Loucy (cell line): Measurements from ENCODE around the gene TASP1.
A peak's percentile ranks its signal among the peaks of the same experiment; 100 is the strongest.

Source experiments
- H2AFZ ChIP-seq: fragments of 200-600 bp; sonication (generic); 2 replicates; pipeline ENCODE4 v1.6.0; 2016; ENCODE audit warnings: antibody characterized with exemption, mild to moderate bottlenecking, low read length, moderate library complexity
- H3F3A ChIP-seq: fragments of 200-600 bp; 2 replicates; pipeline ENCODE4 v1.6.0; 2016; ENCODE audit warnings: antibody characterized with exemption, low read depth, mild to moderate bottlenecking
- H3K27me3 ChIP-seq: fragments of 200-600 bp; sonication (generic); 2 replicates; pipeline ENCODE4 v1.6.1; 2014; ENCODE audit warnings: low read length, mild to moderate bottlenecking; ENCODE audit not compliant: insufficient read depth, poor library complexity, severe bottlenecking
- H3K36me3 ChIP-seq: fragments of 200-600 bp; sonication (generic); 2 replicates; pipeline ENCODE4 v1.6.1; 2016; ENCODE audit warnings: low read length; ENCODE audit not compliant: insufficient read depth
- H3K4me1 ChIP-seq: fragments of 200-600 bp; sonication (generic); 2 replicates; pipeline ENCODE4 v1.5.1; 2014; ENCODE audit warnings: low read length, mild to moderate bottlenecking; ENCODE audit not compliant: insufficient read depth, poor library complexity, severe bottlenecking
- H3K4me2 ChIP-seq: fragments of 200-600 bp; sonication (generic); 2 replicates; pipeline ENCODE4 v1.6.0; 2014; ENCODE audit warnings: antibody characterized with exemption, low read length, low read depth, mild to moderate bottlenecking; ENCODE audit not compliant: poor library complexity, severe bottlenecking
- H3K4me3 ChIP-seq: fragments of 200-600 bp; sonication (generic); 2 replicates; pipeline ENCODE4 v1.5.1; 2014; ENCODE audit warnings: low read length, mild to moderate bottlenecking, mixed read lengths; ENCODE audit not compliant: poor library complexity, severe bottlenecking
- H3K79me2 ChIP-seq: fragments of 200-600 bp; sonication (generic); 2 replicates; pipeline ENCODE4 v1.6.1; 2014; ENCODE audit warnings: low read length; ENCODE audit not compliant: insufficient read depth
- H3K9ac ChIP-seq: fragments of 200-600 bp; sonication (generic); 2 replicates; pipeline ENCODE4 v1.6.0; 2014; ENCODE audit warnings: mild to moderate bottlenecking, low read depth, low read length, moderate library complexity; ENCODE audit not compliant: poor library complexity, severe bottlenecking
- H3K9me2 ChIP-seq: fragments of 200-600 bp; sonication (generic); replicated peaks from 2 replicates; pipeline ENCODE4 v1.6.1; 2016; ENCODE audit warnings: low read depth, low read length, mixed read lengths
- H3K9me3 ChIP-seq: fragments of 200-600 bp; sonication (generic); 2 replicates; pipeline ENCODE4 v1.6.1; 2014; ENCODE audit warnings: mild to moderate bottlenecking, antibody characterized with exemption, low read length, low read depth; ENCODE audit not compliant: insufficient read depth
- H4K20me1 ChIP-seq: fragments of 200-600 bp; sonication (generic); 2 replicates; pipeline ENCODE4 v1.6.0; 2014; ENCODE audit warnings: antibody characterized with exemption, low read length, mild to moderate bottlenecking; ENCODE audit not compliant: insufficient read depth, poor library complexity, severe bottlenecking
- CTCF ChIP-seq: fragments of 200-600 bp; sonication (generic); conservative IDR thresholded peaks from 2 replicates; pipeline ENCODE4 v1.5.1; 2014; ENCODE audit warnings: mild to moderate bottlenecking, antibody characterized with exemption, low read length
- EZH2phosphoT487 ChIP-seq: fragments of 200-600 bp; IDR thresholded peaks from 2 replicates; pipeline ENCODE4 v1.6.1; 2018; ENCODE audit warnings: antibody characterized with exemption, mild to moderate bottlenecking, moderate library complexity, borderline replicate concordance

TASP1 gene

GRCh38 chr20:13552061-13552460 lies 86.7 kb downstream of the TASP1 start:
- Histone ChIP-seq H4K20me1 (no peaks in the 10 kb centered on the region), H3K9me3 (no peaks in the 10 kb centered on the region), H3K79me2 (no peaks in the 10 kb centered on the region), H3F3A (no peaks in the 10 kb centered on the region), H3K27me3 (no peaks in the 10 kb centered on the region), H3K4me3 (no peak overlapping the region), H3K9ac (no peak overlapping the region), H3K9me2 (no peaks in the 10 kb centered on the region), H3K36me3 (0 out of 2 replicates have a peak, but pooled peaks cover 5% of the 10 kb centered on the region), H3K4me1 (no peaks in the 10 kb centered on the region), H3K4me2 (no peak overlapping the region), H2AFZ (no peak overlapping the region)
- TF ChIP-seq EZH2phosphoT487 (no peak), CTCF (no peak)

GRCh38 chr20:13549451-13549850 lies 89.3 kb downstream of the TASP1 start:
- Histone ChIP-seq H3K36me3 (no peaks in the 10 kb centered on the region), H3K9me3 (no peaks in the 10 kb centered on the region), H2AFZ (no peak overlapping the region), H3K79me2 (no peaks in the 10 kb centered on the region), H3K4me1 (no peaks in the 10 kb centered on the region), H3K9ac (no peak overlapping the region), H3K9me2 (no peaks in the 10 kb centered on the region), H3K4me3 (no peak overlapping the region), H3F3A (no peaks in the 10 kb centered on the region), H3K27me3 (no peaks in the 10 kb centered on the region), H3K4me2 (no peak overlapping the region), H4K20me1 (no peaks in the 10 kb centered on the region)
- TF ChIP-seq EZH2phosphoT487 (no peak), CTCF (no peak)

GRCh38 chr20:13546497-13547131 lies 92.1 kb downstream of the TASP1 start:
- Histone ChIP-seq H3K4me2 (no peak overlapping the region), H3K9me3 (no peaks in the 10 kb centered on the region), H3K79me2 (no peaks in the 10 kb centered on the region), H3F3A (no peaks in the 10 kb centered on the region), H3K9ac (no peak overlapping the region), H3K4me3 (no peak overlapping the region), H2AFZ (no peak overlapping the region), H4K20me1 (no peaks in the 10 kb centered on the region), H3K36me3 (no peaks in the 10 kb centered on the region), H3K9me2 (no peaks in the 10 kb centered on the region), H3K4me1 (no peaks in the 10 kb centered on the region), H3K27me3 (no peaks in the 10 kb centered on the region)
- TF ChIP-seq CTCF (peak; percentile 89), EZH2phosphoT487 (no peak)
